ENCODE data around the gene ADRM1.

The ADRM1 gene

GRCh38 chr20:62325172-62325905, 22.5 kb downstream of the ADRM1 start:
- FAIRE-seq: no peak

- no peak for FAIRE-seq
Observed at GRCh38 chr20:62326559-62326958, 23.8 kb downstream of the ADRM1 start.

- no peak for FAIRE-seq
Observed at GRCh38 chr20:62326959-62327725, 24.3 kb downstream of the ADRM1 start.

- no peak for FAIRE-seq
Observed at GRCh38 chr20:62327726-62328495, 25.1 kb downstream of the ADRM1 start.

- FAIRE-seq: no peak
Observed at GRCh38 chr20:62328684-62329388, 26.0 kb downstream of the ADRM1 start.

GRCh38 chr20:62329389-62330377, 26.9 kb downstream of the ADRM1 start:
- FAIRE-seq: no peak

- FAIRE-seq: no peak
Observed at GRCh38 chr20:62330576-62331317, 27.9 kb downstream of the ADRM1 start.

- no peak for FAIRE-seq
Observed at GRCh38 chr20:62331347-62331746, 28.6 kb downstream of the ADRM1 start.

GRCh38 chr20:62332421-62332820, 29.6 kb downstream of the ADRM1 start:
- no peak for FAIRE-seq

- no peak for FAIRE-seq
Observed at GRCh38 chr20:62332989-62333819, 30.4 kb downstream of the ADRM1 start.

GRCh38 chr20:62333820-62334595, 31.2 kb downstream of the ADRM1 start:
- FAIRE-seq: no peak

GRCh38 chr20:62334881-62335280, 32.1 kb downstream of the ADRM1 start:
- FAIRE-seq: no peak

- no peak for FAIRE-seq
Observed at GRCh38 chr20:62335532-62335931, 32.7 kb downstream of the ADRM1 start.

- FAIRE-seq: no peak
Observed at GRCh38 chr20:62336329-62336728, 33.5 kb downstream of the ADRM1 start.

- no peak for FAIRE-seq
Observed at GRCh38 chr20:62336775-62337557, 34.2 kb downstream of the ADRM1 start.

- FAIRE-seq: no peak
Observed at GRCh38 chr20:62337558-62338293, 34.9 kb downstream of the ADRM1 start.

GRCh38 chr20:62338294-62338620, 35.5 kb downstream of the ADRM1 start:
- FAIRE-seq: no peak

GRCh38 chr20:62339647-62340062, 36.9 kb downstream of the ADRM1 start:
- FAIRE-seq: no peak

Measured in islet of Langerhans (tissue), 1 donor.